ENCODE data around the gene APLP2.

GRCh38 chr11:130085671-130086290 is 16.1 kb downstream of the APLP2 start:
- TF ChIP-seq EZH2 (IDR thresholded peaks at IDR 0.05; ENCODE audit: low read depth, unreplicated experiment) (no peak), CTCF (conservative IDR thresholded peaks at IDR 0.05; ENCODE audit: low read depth in 2 of 2) (no peak), POLR2AphosphoS5 (IDR thresholded peaks at IDR 0.05; ENCODE audit: low read depth) (no peak), ETS1 (IDR thresholded peaks at IDR 0.05) (no peak), REST (IDR thresholded peaks at IDR 0.05; ENCODE audit: unreplicated experiment) (no peak), NANOG (IDR thresholded peaks at IDR 0.05; ENCODE audit: borderline replicate concordance) (no peak), JUNB (IDR thresholded peaks at IDR 0.05; ENCODE audit: unreplicated experiment) (no peak), ZNF114 (CRISPR knock-in tag; IDR thresholded peaks at IDR 0.05) (no peak)

All from GM23338 (cell line).